Measurements from ENCODE around the gene THBS2. TPM values are rescaled to one million over a fixed set of nuclear protein-coding genes. Genes with fewer than 3 reads are reported as not detected.

THBS2 gene
- total and polyA plus RNA-seq, 2 donors, result 2.6 to 4.2 TPM

DNA sequence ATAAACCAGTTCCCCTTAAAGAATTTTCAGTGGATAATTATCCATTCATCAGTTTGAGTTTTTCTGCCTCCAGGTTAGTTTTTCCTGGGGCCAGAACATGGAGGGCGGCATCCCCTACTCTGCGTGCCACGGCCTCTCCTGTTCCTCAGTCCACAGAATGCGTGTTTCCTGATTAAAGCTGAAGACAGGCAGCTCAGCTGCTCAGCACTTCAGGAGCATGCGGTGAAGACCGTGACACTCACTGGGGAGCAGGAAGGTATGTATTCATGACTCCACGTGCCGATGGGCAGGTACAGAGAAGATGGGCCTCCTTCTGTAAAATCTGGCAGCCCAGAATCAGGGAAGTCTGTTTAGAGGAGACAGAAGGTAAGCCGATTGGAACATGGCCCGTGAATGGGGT lies 2.0 kb upstream of the THBS2 start:
- no peak for DNase-seq (ENCODE audit: low read depth in 6 of 9, low spot score in 9 of 9)
- WGBS, result 87% methylated on average over 10 of the region's 10 CpGs
- Histone ChIP-seq H3K36me3 (ENCODE audit: control insufficient read depth in 2 of 2, insufficient read depth in 2 of 2, low read length in 1 of 2) (no peaks in the 10 kb centered on the region), H3K27me3 (ENCODE audit: control insufficient read depth in 2 of 2, insufficient read depth in 1 of 2, low read length in 1 of 2) (peaks cover 15 to 50% of the 10 kb centered on the region in 2 donors), H3K4me3 (ENCODE audit: low read length in 2 of 2) (no peak overlapping the region), H3K4me1 (ENCODE audit: control insufficient read depth in 2 of 2, insufficient read depth in 2 of 2, low read length in 2 of 2) (no peaks in the 10 kb centered on the region), H3K27ac (ENCODE audit: low read depth in 1 of 2, low read length in 1 of 2) (no peak overlapping the region), H3K9me3 (ENCODE audit: control insufficient read depth in 2 of 2, insufficient read depth in 1 of 2, low read length in 1 of 2) (no peaks in the 10 kb centered on the region)

DNA sequence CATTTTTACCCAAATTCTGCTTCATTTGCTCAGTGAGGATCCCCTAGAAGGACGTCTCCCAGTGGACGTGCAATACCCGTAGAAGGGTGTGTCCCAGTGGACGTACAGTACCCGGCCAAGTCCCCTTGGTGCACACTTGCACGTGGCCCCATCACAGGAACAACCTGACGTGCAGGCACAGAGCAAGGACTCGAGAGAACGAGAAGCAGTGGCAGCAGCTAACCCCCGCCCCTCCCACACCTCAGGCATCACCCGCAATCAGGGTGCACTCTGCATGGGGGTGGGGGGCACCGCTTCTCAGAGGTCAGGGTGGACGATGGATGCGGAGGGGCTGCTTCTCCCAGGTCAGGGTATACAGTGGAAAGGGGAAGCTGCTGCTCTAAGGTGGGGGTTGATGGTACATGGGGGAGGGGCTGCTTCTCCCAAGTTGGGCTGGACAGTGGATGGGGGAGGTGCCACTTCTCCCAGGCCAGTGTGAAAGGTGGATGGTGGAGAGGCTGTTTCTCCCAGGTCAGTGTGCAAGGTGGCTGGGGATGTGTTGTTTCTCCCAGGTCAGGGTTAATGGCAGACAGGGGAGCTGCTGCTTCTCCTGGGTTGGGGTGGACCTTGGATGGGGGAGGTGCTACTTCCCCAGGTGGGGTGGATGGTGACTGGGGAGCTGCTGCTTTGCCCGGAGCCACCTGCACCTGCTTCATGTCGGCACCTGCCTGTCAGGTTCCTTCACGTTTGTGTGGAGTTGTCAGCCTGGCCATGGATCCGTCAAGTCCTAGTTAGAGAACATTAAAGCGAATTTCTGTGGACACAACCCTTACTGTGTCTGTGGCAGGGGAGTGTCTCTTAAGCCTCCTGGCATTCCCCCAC lies 1.0 kb upstream of the THBS2 start:
- peaks cover 15 to 53% of the 10 kb centered on the region in 2 donors for H3K27me3 ChIP-seq (ENCODE audit: control insufficient read depth in 2 of 2, insufficient read depth in 1 of 2, low read length in 1 of 2)
- H3K27ac ChIP-seq (ENCODE audit: low read depth in 1 of 2, low read length in 1 of 2), result no peak overlapping the region

DNA sequence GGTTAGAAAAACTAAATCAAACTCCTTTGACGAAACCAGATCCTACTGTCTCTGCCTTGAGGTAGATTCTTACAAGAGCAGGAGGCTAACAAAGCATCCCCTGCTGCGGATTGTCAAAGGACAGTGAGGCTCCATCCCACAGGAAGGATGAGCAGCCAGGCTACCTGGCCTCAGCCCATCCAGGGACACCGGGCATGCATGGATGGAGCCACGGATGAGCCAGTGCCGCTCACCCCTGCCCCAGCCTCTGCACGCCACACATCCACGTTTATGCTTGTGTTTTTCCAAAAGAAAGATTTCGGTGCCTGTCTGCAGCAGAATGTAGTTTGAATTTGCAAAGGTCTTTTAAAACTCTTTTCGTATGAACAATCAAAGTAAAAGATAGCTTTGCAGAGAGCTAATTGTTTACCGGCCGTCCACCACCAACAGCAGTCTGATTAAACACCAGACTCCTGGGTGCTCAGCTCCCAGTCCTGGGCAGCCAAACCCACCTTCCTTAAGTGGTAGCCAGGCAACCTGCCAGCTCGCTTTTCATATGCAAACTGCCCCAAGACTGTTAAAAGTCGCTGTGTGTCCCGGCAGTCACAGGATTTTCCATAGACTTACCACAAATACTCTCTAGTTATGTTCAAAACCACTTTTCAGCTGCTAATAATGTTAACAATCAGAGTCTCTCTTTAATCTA lies 999 bp downstream of the THBS2 start:
- Histone ChIP-seq H3K27ac (ENCODE audit: low read depth in 1 of 2, low read length in 1 of 2) (no peak overlapping the region), H3K27me3 (ENCODE audit: control insufficient read depth in 2 of 2, insufficient read depth in 1 of 2, low read length in 1 of 2) (peaks cover 15 to 53% of the 10 kb centered on the region in 2 donors), H3K9me3 (ENCODE audit: control insufficient read depth in 2 of 2, insufficient read depth in 1 of 2, low read length in 1 of 2) (peaks cover 0 to 14% of the 10 kb centered on the region in 2 donors), H3K4me1 (ENCODE audit: control insufficient read depth in 2 of 2, insufficient read depth in 2 of 2, low read length in 2 of 2) (no peaks in the 10 kb centered on the region), H3K4me3 (ENCODE audit: low read length in 2 of 2) (no peak overlapping the region), H3K36me3 (ENCODE audit: control insufficient read depth in 2 of 2, insufficient read depth in 2 of 2, low read length in 1 of 2) (no peaks in the 10 kb centered on the region)
- DNase-seq (ENCODE audit: low read depth in 6 of 9, low spot score in 9 of 9), result no peak
- 10% methylated on average over 14 of the region's 14 CpGs for WGBS

More for the DNA sequence above, 1.0 kb upstream of the THBS2 start:
- Histone ChIP-seq H3K4me3 (ENCODE audit: low read length in 2 of 2) (no peak overlapping the region), H3K4me1 (ENCODE audit: control insufficient read depth in 2 of 2, insufficient read depth in 2 of 2, low read length in 2 of 2) (no peaks in the 10 kb centered on the region), H3K9me3 (ENCODE audit: control insufficient read depth in 2 of 2, insufficient read depth in 1 of 2, low read length in 1 of 2) (no peaks in the 10 kb centered on the region), H3K36me3 (ENCODE audit: control insufficient read depth in 2 of 2, insufficient read depth in 2 of 2, low read length in 1 of 2) (no peaks in the 10 kb centered on the region)
- 24% methylated on average over 19 of the region's 19 CpGs for WGBS
- no peak for DNase-seq (ENCODE audit: low read depth in 6 of 9, low spot score in 9 of 9)

DNA sequence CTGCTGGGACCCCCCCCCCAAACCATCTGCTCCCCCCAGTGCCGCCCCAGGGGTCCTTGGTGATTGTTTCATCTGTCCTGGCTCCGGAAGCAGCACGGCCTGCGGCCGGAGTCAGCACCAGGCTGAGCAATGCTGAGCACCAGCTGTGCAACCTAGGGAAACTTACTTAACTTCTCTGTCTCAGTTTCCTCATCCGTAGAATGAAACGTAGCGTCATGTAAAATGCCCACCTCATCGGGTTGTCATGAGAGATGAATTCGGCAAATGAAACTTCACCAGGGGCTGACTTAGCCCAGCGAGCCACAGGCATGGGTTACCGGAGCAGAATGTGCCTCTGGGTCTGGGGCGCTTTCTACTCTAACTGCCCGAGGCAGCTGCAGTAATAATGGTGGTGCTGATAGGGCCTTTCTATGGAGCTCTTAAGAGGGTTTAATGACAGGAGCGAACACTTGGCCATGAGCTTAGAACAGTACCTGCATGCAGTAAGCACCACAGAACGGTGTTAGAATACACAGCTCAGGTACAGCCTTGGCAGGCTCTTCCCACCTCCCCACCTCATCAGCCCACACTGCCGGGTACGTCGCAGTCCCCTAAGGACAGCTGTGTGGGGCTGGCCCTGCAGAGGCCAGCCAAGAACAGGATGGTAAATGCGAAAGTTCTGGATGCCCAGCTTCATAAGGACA lies 1.7 kb downstream of the THBS2 start:
- H3K9me3 ChIP-seq (ENCODE audit: control insufficient read depth in 2 of 2, insufficient read depth in 1 of 2, low read length in 1 of 2), result peaks cover 0 to 14% of the 10 kb centered on the region in 2 donors
- H3K36me3 ChIP-seq (ENCODE audit: control insufficient read depth in 2 of 2, insufficient read depth in 2 of 2, low read length in 1 of 2), result no peaks in the 10 kb centered on the region
- no peaks in the 10 kb centered on the region for H3K4me1 ChIP-seq (ENCODE audit: control insufficient read depth in 2 of 2, insufficient read depth in 2 of 2, low read length in 2 of 2)
- WGBS, result 22% methylated on average over 20 of the region's 20 CpGs
- DNase-seq (ENCODE audit: low read depth in 6 of 9, low spot score in 9 of 9), result no peak
- peaks cover 15 to 53% of the 10 kb centered on the region in 2 donors for H3K27me3 ChIP-seq (ENCODE audit: control insufficient read depth in 2 of 2, insufficient read depth in 1 of 2, low read length in 1 of 2)
- no peak overlapping the region for H3K27ac ChIP-seq (ENCODE audit: low read depth in 1 of 2, low read length in 1 of 2)
- H3K4me3 ChIP-seq (ENCODE audit: low read length in 2 of 2), result no peak overlapping the region

DNA sequence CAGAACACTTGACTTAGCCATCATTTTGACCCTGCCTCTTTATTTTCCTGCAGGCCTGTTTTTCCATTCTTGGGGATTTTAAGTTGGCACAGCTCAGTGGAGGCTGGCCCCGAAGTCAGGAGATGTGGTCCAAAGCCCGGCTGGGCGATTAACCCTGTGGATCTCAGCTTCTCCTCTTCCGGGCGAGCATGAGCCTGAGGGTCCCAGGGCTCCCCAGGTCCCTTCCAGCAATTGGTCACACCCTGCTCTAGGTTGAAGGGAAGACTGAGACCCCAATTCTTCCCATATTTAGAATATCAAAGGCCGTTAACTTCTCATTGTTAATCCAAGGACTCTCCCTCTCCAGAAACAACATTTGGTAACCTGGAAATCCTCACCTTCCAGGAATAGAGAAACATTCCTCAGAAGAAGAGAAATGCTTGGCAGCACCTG lies 2.3 kb downstream of the THBS2 start:
- 51% methylated on average over 6 of the region's 6 CpGs for WGBS

DNA sequence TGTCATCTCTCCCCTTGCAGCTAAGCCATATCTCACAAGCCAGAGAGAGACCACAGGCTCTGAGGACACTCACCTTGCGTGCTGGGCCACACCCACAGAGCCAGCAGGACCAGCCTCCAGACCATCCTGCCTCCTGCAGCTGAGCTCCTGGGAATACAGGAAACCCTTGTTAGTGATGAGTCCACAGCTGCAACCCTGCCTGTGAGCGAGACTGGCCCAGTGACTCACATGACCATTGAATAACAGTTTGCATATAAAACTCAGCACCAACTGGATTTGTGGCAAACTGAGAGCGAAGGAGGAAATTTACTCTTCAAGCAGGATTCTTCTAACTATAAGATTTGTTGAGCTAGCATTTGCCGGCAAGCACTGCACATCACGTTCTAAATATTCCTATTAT lies 3.0 kb downstream of the THBS2 start:
- Histone ChIP-seq H3K4me3 (ENCODE audit: low read length in 2 of 2) (no peak overlapping the region), H3K27ac (ENCODE audit: low read depth in 1 of 2, low read length in 1 of 2) (no peak overlapping the region), H3K27me3 (ENCODE audit: control insufficient read depth in 2 of 2, insufficient read depth in 1 of 2, low read length in 1 of 2) (peaks cover 15 to 48% of the 10 kb centered on the region in 2 donors), H3K36me3 (ENCODE audit: control insufficient read depth in 2 of 2, insufficient read depth in 2 of 2, low read length in 1 of 2) (no peaks in the 10 kb centered on the region), H3K4me1 (ENCODE audit: control insufficient read depth in 2 of 2, insufficient read depth in 2 of 2, low read length in 2 of 2) (no peaks in the 10 kb centered on the region), H3K9me3 (ENCODE audit: control insufficient read depth in 2 of 2, insufficient read depth in 1 of 2, low read length in 1 of 2) (peaks cover 0 to 14% of the 10 kb centered on the region in 2 donors)
- DNase-seq (ENCODE audit: low read depth in 6 of 9, low spot score in 9 of 9), result no peak
- WGBS, result 80% methylated on average over 5 of the region's 5 CpGs

More for the DNA sequence above, 2.3 kb downstream of the THBS2 start:
- no peaks in the 10 kb centered on the region for H3K36me3 ChIP-seq (ENCODE audit: control insufficient read depth in 2 of 2, insufficient read depth in 2 of 2, low read length in 1 of 2)
- peaks cover 15 to 53% of the 10 kb centered on the region in 2 donors for H3K27me3 ChIP-seq (ENCODE audit: control insufficient read depth in 2 of 2, insufficient read depth in 1 of 2, low read length in 1 of 2)
- H3K4me1 ChIP-seq (ENCODE audit: control insufficient read depth in 2 of 2, insufficient read depth in 2 of 2, low read length in 2 of 2), result no peaks in the 10 kb centered on the region
- H3K9me3 ChIP-seq (ENCODE audit: control insufficient read depth in 2 of 2, insufficient read depth in 1 of 2, low read length in 1 of 2), result peaks cover 0 to 14% of the 10 kb centered on the region in 2 donors
- H3K27ac ChIP-seq (ENCODE audit: low read depth in 1 of 2, low read length in 1 of 2), result no peak overlapping the region
- no peak for DNase-seq (ENCODE audit: low read depth in 6 of 9, low spot score in 9 of 9)
- H3K4me3 ChIP-seq (ENCODE audit: low read length in 2 of 2), result no peak overlapping the region

DNA sequence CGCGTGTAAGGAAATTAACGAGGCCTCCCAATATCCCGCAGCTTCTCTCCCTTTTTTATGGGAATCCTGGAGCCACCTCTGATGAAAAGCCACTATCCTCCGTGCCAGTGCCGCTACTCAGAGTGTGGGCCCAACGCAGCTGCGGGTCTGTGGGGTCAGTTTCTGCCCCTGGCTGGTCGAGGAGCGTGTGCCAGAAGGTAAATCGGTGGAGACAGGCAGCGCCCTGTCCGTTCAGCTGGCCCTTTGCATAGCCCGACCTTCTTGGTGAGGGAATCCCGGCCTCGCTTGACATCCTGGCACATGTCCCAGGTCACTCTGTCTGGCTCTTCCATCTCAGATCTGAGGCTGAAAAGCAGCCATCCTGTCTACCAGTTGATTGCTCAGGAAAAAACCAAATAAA lies 4.6 kb downstream of the THBS2 start:
- no peak for DNase-seq (ENCODE audit: low read depth in 6 of 9, low spot score in 9 of 9)
- WGBS, result 96% methylated on average over 16 of the region's 16 CpGs
- no peaks in the 10 kb centered on the region for H3K36me3 ChIP-seq (ENCODE audit: control insufficient read depth in 2 of 2, insufficient read depth in 2 of 2, low read length in 1 of 2)

DNA sequence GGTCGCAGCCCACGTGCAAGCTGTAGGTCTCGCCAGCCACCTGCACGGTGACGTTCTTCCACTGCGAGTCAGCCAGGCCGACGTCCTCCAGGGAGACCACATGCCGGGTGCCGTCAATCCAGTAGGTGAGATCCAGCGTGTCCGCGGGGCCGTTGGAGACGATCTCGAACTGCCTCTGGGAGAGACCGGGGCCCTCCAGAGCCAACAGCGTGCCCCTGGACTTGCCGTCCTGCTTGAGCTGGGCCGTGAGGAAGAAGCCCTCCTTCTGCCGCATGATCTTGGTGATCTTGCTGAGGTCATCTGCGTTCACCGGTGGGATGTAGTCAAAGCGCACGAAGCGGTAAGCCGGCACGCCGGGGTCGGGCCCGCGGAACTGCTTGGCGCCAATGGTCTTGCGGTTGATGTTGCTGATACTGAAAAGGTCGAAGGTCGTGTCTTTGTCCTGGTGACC lies 5.1 kb downstream of the THBS2 start:
- Histone ChIP-seq H3K27me3 (ENCODE audit: control insufficient read depth in 2 of 2, insufficient read depth in 1 of 2, low read length in 1 of 2) (peaks cover 9 to 31% of the 10 kb centered on the region in 2 donors), H3K36me3 (ENCODE audit: control insufficient read depth in 2 of 2, insufficient read depth in 2 of 2, low read length in 1 of 2) (no peaks in the 10 kb centered on the region), H3K4me1 (ENCODE audit: control insufficient read depth in 2 of 2, insufficient read depth in 2 of 2, low read length in 2 of 2) (no peaks in the 10 kb centered on the region), H3K27ac (ENCODE audit: low read depth in 1 of 2, low read length in 1 of 2) (no peak overlapping the region), H3K4me3 (ENCODE audit: low read length in 2 of 2) (no peak overlapping the region), H3K9me3 (ENCODE audit: control insufficient read depth in 2 of 2, insufficient read depth in 1 of 2, low read length in 1 of 2) (peaks cover 0 to 14% of the 10 kb centered on the region in 2 donors)
- WGBS, result 98% methylated on average over 36 of the region's 36 CpGs
- no peak for DNase-seq (ENCODE audit: low read depth in 6 of 9, low spot score in 9 of 9)

More for the DNA sequence above, 4.6 kb downstream of the THBS2 start:
- Histone ChIP-seq H3K27ac (ENCODE audit: low read depth in 1 of 2, low read length in 1 of 2) (no peak overlapping the region), H3K9me3 (ENCODE audit: control insufficient read depth in 2 of 2, insufficient read depth in 1 of 2, low read length in 1 of 2) (peaks cover 0 to 14% of the 10 kb centered on the region in 2 donors), H3K27me3 (ENCODE audit: control insufficient read depth in 2 of 2, insufficient read depth in 1 of 2, low read length in 1 of 2) (peaks cover 11 to 35% of the 10 kb centered on the region in 2 donors), H3K4me3 (ENCODE audit: low read length in 2 of 2) (no peak overlapping the region), H3K4me1 (ENCODE audit: control insufficient read depth in 2 of 2, insufficient read depth in 2 of 2, low read length in 2 of 2) (no peaks in the 10 kb centered on the region)
